ENCODE data around the gene SLC2A4RG. TPM values are rescaled to one million over a fixed set of nuclear protein-coding genes. Genes with fewer than 3 reads are reported as not detected.

Gene SLC2A4RG
- total and polyA plus RNA-seq, 2 of the 4 experiments (the other 2 are of a cell fraction), result 5.0 to 50.3 TPM

DNA sequence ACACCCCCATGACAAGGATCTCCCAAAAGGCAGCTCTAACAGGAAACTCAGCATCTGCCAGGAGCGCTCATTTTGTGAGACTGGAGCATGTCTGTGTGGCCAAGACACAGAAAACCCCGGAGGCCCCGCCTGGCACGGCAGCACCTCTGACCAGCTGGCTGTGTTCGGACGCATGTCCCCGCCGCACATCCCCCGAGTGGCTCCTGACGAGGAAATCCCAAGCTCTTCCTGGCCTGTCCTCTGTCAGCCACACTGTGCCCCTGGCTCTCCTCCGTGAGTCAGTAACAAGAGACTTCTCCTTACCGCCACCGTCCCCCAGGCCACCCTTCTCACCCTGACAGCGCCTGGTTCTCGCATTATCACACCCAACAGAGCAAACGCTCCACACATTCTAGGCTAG lies 14.4 kb downstream of the SLC2A4RG start:
- H2BK5ac ChIP-seq (ENCODE audit: low read depth, low read length, poor library complexity, severe bottlenecking), result no peak overlapping the region
- no peak overlapping the region for H3K27ac ChIP-seq (ENCODE audit: insufficient read depth, low read length)
- H3K14ac ChIP-seq (replicated peaks; ENCODE audit: low read depth, low read length), result no peak overlapping the region
- peaks cover 5% of the 10 kb centered on the region; the same call in 1 of the 2 replicates for H3K36me3 ChIP-seq (ENCODE audit: control insufficient read depth, insufficient read depth, low read length)
- DNase-seq, result no peak
- no peak overlapping the region for H3K9ac ChIP-seq (ENCODE audit: low read depth, low read length)
- WGBS, 2 experiments (ENCODE audit: extremely low coverage in 2 of 2, insufficient read length in 1 of 2), result 44% methylated on average over 9 of the region's 16 CpGs; no CpG with 5 or more reads in 1 of the 2 experiments
- no peak overlapping the region for H2BK20ac ChIP-seq (ENCODE audit: low read depth, low read length)
- H2BK120ac ChIP-seq (ENCODE audit: low read depth, low read length), result no peak overlapping the region
- no peak overlapping the region for H3K56ac ChIP-seq (ENCODE audit: extremely low read depth, insufficient read depth, low read length)
- H3K9me3 ChIP-seq (ENCODE audit: control insufficient read depth, insufficient read depth, low read length), result no peaks in the 10 kb centered on the region
- H2AK9ac ChIP-seq (replicated peaks; ENCODE audit: low read depth, low read length, poor library complexity), result peak overlapping the region; percentile 65
- in situ Hi-C loops (cut with MboI; ENCODE audit: low sequenced_read_pairs) (no loop called here), intact Hi-C loops (cut with micrococcal nuclease) (no loop called here), dilution Hi-C loops (cut with HindIII; ENCODE audit: low sequenced_read_pairs, unreplicated experiment) (no loop called here)
- no peak overlapping the region for H2AK5ac ChIP-seq (ENCODE audit: low read depth, low read length)
- BruUV-seq (replicated peaks), result no TSS peak
- no peak overlapping the region for H3K18ac ChIP-seq (ENCODE audit: low read depth, low read length)
- ATAC-seq (ENCODE audit: low read depth), result no peak
- ChIA-PET POLR2A (ENCODE audit: unreplicated experiment) (no interaction called here), CTCF (no interaction called here)
- H3K27me3 ChIP-seq (ENCODE audit: control insufficient read depth, insufficient read depth, low read length), result no peaks in the 10 kb centered on the region
- no peaks in the 10 kb centered on the region for H3K4me1 ChIP-seq (ENCODE audit: control insufficient read depth, insufficient read depth, low read length)
- H4K91ac ChIP-seq (ENCODE audit: insufficient read depth, low read depth, low read length), result no peak overlapping the region
- no peak overlapping the region for H3K4ac ChIP-seq (ENCODE audit: low read depth, low read length)
- TF ChIP-seq MAZ (IDR thresholded peaks at IDR 0.05; ENCODE audit: borderline replicate concordance, low read depth, low read length) (no peak), MAFK (IDR thresholded peaks at IDR 0.05; ENCODE audit: low read depth, low read length) (no peak), FOS (IDR thresholded peaks at IDR 0.05; ENCODE audit: low read depth, low read length) (no peak), POLR2A (IDR thresholded peaks at IDR 0.05; ENCODE audit: low read depth, low read length) (no peak), RCOR1 (IDR thresholded peaks at IDR 0.05; ENCODE audit: insufficient replicate concordance, low read length) (no peak), CHD1 (IDR thresholded peaks at IDR 0.05; ENCODE audit: low read depth, low read length) (no peak), CEBPB (IDR thresholded peaks at IDR 0.05; ENCODE audit: low read depth, low read length) (no peak), BHLHE40 (IDR thresholded peaks at IDR 0.05; ENCODE audit: low read depth, low read length) (no peak), RFX5 (IDR thresholded peaks at IDR 0.05; ENCODE audit: low read depth, low read length) (no peak), RAD21 (IDR thresholded peaks at IDR 0.05; ENCODE audit: low read length) (no peak), SMC3 (IDR thresholded peaks at IDR 0.05; ENCODE audit: low read depth, low read length) (no peak), MXI1 (IDR thresholded peaks at IDR 0.05; ENCODE audit: borderline replicate concordance, low read depth, low read length) (no peak), USF2 (IDR thresholded peaks at IDR 0.05; ENCODE audit: low read depth, low read length) (no peak), NFE2L2 (IDR thresholded peaks at IDR 0.05; ENCODE audit: low read depth, low read length) (no peak)
- TF ChIP-seq, protein P1, sequence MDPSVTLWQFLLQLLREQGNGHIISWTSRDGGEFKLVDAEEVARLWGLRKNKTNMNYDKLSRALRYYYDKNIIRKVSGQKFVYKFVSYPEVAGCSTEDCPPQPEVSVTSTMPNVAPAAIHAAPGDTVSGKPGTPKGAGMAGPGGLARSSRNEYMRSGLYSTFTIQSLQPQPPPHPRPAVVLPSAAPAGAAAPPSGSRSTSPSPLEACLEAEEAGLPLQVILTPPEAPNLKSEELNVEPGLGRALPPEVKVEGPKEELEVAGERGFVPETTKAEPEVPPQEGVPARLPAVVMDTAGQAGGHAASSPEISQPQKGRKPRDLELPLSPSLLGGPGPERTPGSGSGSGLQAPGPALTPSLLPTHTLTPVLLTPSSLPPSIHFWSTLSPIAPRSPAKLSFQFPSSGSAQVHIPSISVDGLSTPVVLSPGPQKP (IDR thresholded peaks at IDR 0.05; ENCODE audit: borderline replicate concordance, low read depth, low read length), result no peak
- TF ChIP-seq, protein P2, sequence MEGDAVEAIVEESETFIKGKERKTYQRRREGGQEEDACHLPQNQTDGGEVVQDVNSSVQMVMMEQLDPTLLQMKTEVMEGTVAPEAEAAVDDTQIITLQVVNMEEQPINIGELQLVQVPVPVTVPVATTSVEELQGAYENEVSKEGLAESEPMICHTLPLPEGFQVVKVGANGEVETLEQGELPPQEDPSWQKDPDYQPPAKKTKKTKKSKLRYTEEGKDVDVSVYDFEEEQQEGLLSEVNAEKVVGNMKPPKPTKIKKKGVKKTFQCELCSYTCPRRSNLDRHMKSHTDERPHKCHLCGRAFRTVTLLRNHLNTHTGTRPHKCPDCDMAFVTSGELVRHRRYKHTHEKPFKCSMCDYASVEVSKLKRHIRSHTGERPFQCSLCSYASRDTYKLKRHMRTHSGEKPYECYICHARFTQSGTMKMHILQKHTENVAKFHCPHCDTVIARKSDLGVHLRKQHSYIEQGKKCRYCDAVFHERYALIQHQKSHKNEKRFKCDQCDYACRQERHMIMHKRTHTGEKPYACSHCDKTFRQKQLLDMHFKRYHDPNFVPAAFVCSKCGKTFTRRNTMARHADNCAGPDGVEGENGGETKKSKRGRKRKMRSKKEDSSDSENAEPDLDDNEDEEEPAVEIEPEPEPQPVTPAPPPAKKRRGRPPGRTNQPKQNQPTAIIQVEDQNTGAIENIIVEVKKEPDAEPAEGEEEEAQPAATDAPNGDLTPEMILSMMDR (conservative IDR thresholded peaks at IDR 0.05; ENCODE audit: low read depth, low read length), result no peak
- H3K9me1 ChIP-seq (ENCODE audit: insufficient read depth, low read length), result 0 out of 2 replicates have a peak, but pooled peaks cover 4% of the 10 kb centered on the region
- H3K4me3 ChIP-seq (ENCODE audit: insufficient read depth, low read depth, low read length), result no peak overlapping the region
- H4K20me1 ChIP-seq (ENCODE audit: insufficient read depth, low read length), result no peaks in the 10 kb centered on the region; the same call in 1 of the 2 replicates
- H4K8ac ChIP-seq (ENCODE audit: low read depth in 2 of 2, low read length in 2 of 2), result no peak overlapping the region
- H3K79me1 ChIP-seq (ENCODE audit: low read depth in 1 of 2, low read length in 2 of 2), result peaks cover 0 to 7% of the 10 kb centered on the region in 2 experiments; a peak in 1 of 4 replicates
- H3K4me2 ChIP-seq (ENCODE audit: low read depth, low read length), result no peak overlapping the region
- no peak overlapping the region for H3K23ac ChIP-seq (ENCODE audit: low read depth, low read length)
- H2AFZ ChIP-seq (replicated peaks; ENCODE audit: low read length, poor library complexity), result no peak overlapping the region
- H4K5ac ChIP-seq (ENCODE audit: low read depth, low read length), result no peak overlapping the region
- H2BK15ac ChIP-seq (ENCODE audit: low read depth, low read length), result no peak overlapping the region

Measured in IMR-90 (cell line).